ENCODE results near the gene C20orf96. TPM values are rescaled to one million over a fixed set of nuclear protein-coding genes. Genes with fewer than 3 reads are reported as not detected.
A peak's percentile ranks its signal among the peaks of the same experiment; 100 is the strongest.
"Not testable (repeated sequence)": the region's sequence is repeated elsewhere in the genome, so short reads cannot be mapped to it uniquely, and the experiment has no call there.

C20orf96 gene
- 0.08 and 1.5 TPM in 2 replicates for total RNA-seq (2014; rRNA removed; shearing (Covaris generic))

GRCh38 chr20:290084-290831 lies at the start of gene C20orf96:
Gene C20orf96 (minus strand): TSS chr20:290750. CDS start chr20:290610, 140 bp downstream.
- peak; percentile 97 for DNase-seq (ENCODE audit: low spot score)

- not testable (repeated sequence) for DNase-seq (ENCODE audit: low spot score)
Observed at GRCh38 chr20:336040-336439, 45.5 kb upstream of the C20orf96 start.

- no peak for DNase-seq (ENCODE audit: low spot score)
Observed at GRCh38 chr20:334578-334977, 44.0 kb upstream of the C20orf96 start.

- peak; percentile 60 for DNase-seq (ENCODE audit: low spot score)
Observed at GRCh38 chr20:330233-331149, 39.9 kb upstream of the C20orf96 start.

GRCh38 chr20:329851-330232 lies 39.3 kb upstream of the C20orf96 start:
- no peak for DNase-seq (ENCODE audit: low spot score)

GRCh38 chr20:328975-329695 lies 38.6 kb upstream of the C20orf96 start:
- no peak for DNase-seq (ENCODE audit: low spot score)

GRCh38 chr20:328027-328974 lies 37.8 kb upstream of the C20orf96 start:
- DNase-seq (ENCODE audit: low spot score): no peak

GRCh38 chr20:327186-328026 lies 36.9 kb upstream of the C20orf96 start:
- peak; percentile 28 for DNase-seq (ENCODE audit: low spot score)

GRCh38 chr20:326645-327185 lies 36.2 kb upstream of the C20orf96 start:
- DNase-seq (ENCODE audit: low spot score): no peak

- DNase-seq (ENCODE audit: low spot score): peak; percentile 44
Observed at GRCh38 chr20:325889-326644, 35.5 kb upstream of the C20orf96 start.

- DNase-seq (ENCODE audit: low spot score): peak; percentile 83
Observed at GRCh38 chr20:325045-325888, 34.7 kb upstream of the C20orf96 start, which contains the start of gene SOX12. Gene SOX12 (plus strand): TSS chr20:325552. CDS start chr20:325925, 373 bp downstream.

- peak; percentile 82 for DNase-seq (ENCODE audit: low spot score)
Observed at GRCh38 chr20:324177-325044, 33.9 kb upstream of the C20orf96 start.

- no peak for DNase-seq (ENCODE audit: low spot score)
Observed at GRCh38 chr20:316316-317068, 25.9 kb upstream of the C20orf96 start.

GRCh38 chr20:313948-314347 lies 23.4 kb upstream of the C20orf96 start:
- no peak for DNase-seq (ENCODE audit: low spot score)

- DNase-seq (ENCODE audit: low spot score): no peak
Observed at GRCh38 chr20:313402-313801, 22.9 kb upstream of the C20orf96 start.

GRCh38 chr20:312866-313265 lies 22.3 kb upstream of the C20orf96 start:
- no peak for DNase-seq (ENCODE audit: low spot score)

Data from HT-29 (cell line).